HEK293T (cell line): Measurements from ENCODE around the gene NDUFB11.
"Not testable (repeated sequence)": the region's sequence is repeated elsewhere in the genome, so short reads cannot be mapped to it uniquely, and the experiment has no call there.

Source experiments
- CTCF ChIA-PET: fragments of 350-600 bp; formaldehyde crosslinking; extraction: SDS; loops from one replicate; lab custom pipeline; 2021; ENCODE audit warnings: antibody characterized with exemption, inconsistent platforms; lab: Yijun Ruan, JAX
- POLR2A ChIA-PET: fragments of 350-600 bp; formaldehyde crosslinking; extraction: SDS; loops from one replicate; lab custom pipeline; 2020; ENCODE audit warnings: antibody characterized with exemption, inconsistent platforms; lab: Yijun Ruan, JAX
- DNase-seq: peaks from one replicate; pipeline ENCODE4 v3.0.0; 2012; ENCODE audit warnings: mixed read lengths; ENCODE audit errors: extremely low spot score
- ARNT ChIP-seq: fragments of 450-650 bp; IDR thresholded peaks from 2 replicates; pipeline ENCODE4 v1.6.1; 2017; ENCODE audit warnings: mild to moderate bottlenecking
- BHLHE40 ChIP-seq: fragments of 450-650 bp; IDR thresholded peaks from 2 replicates; pipeline ENCODE4 v1.6.1; 2016; ENCODE audit warnings: mild to moderate bottlenecking, moderate library complexity, borderline replicate concordance
- CTBP1 ChIP-seq: fragments of 450-650 bp; IDR thresholded peaks from 2 replicates; pipeline ENCODE4 v1.6.1; 2016; ENCODE audit warnings: borderline replicate concordance
- ELF4 ChIP-seq: fragments of 450-650 bp; IDR thresholded peaks from 2 replicates; pipeline ENCODE4 v1.6.1; 2017; ENCODE audit warnings: antibody characterized with exemption
- FOXA1 ChIP-seq: fragments of 450-650 bp; IDR thresholded peaks from 2 replicates; pipeline ENCODE4 v1.6.1; 2016; ENCODE audit warnings: mild to moderate bottlenecking
- FOXK2 ChIP-seq: fragments of 450-650 bp; IDR thresholded peaks from 2 replicates; pipeline ENCODE4 v1.6.1; 2016; ENCODE audit warnings: mild to moderate bottlenecking
- FOXM1 ChIP-seq: fragments of 450-650 bp; IDR thresholded peaks from 2 replicates; pipeline ENCODE4 v1.6.1; 2017; ENCODE audit warnings: mild to moderate bottlenecking, borderline replicate concordance
- HDGF ChIP-seq: fragments of 450-650 bp; IDR thresholded peaks from 2 replicates; pipeline ENCODE4 v1.6.1; 2017; ENCODE audit warnings: antibody characterized with exemption, borderline replicate concordance
- L3MBTL2 ChIP-seq: fragments of 450-650 bp; conservative IDR thresholded peaks from 2 replicates; pipeline ENCODE4 v1.6.1; 2016; ENCODE audit warnings: mild to moderate bottlenecking
- LEF1 ChIP-seq: fragments of 450-650 bp; IDR thresholded peaks from 2 replicates; pipeline ENCODE4 v1.6.1; 2017; ENCODE audit warnings: mild to moderate bottlenecking, borderline replicate concordance
- NFRKB ChIP-seq: fragments of 450-650 bp; IDR thresholded peaks from 2 replicates; pipeline ENCODE4 v1.6.1; 2016; ENCODE audit warnings: mild to moderate bottlenecking, moderate library complexity
- SP1 ChIP-seq: fragments of 450-650 bp; IDR thresholded peaks from 2 replicates; pipeline ENCODE4 v1.6.1; 2017
- SUZ12 ChIP-seq: fragments of 450-650 bp; IDR thresholded peaks from 2 replicates; pipeline ENCODE4 v1.6.1; 2016; ENCODE audit warnings: mild to moderate bottlenecking
- TARDBP ChIP-seq: fragments of 450-650 bp; IDR thresholded peaks from 2 replicates; pipeline ENCODE4 v1.6.1; 2016
- ZNF384 ChIP-seq: fragments of 450-650 bp; IDR thresholded peaks from 2 replicates; pipeline ENCODE4 v1.6.1; 2016
- TF ChIP-seq, protein P1 (sequence below): fragments of 450-650 bp; IDR thresholded peaks from 2 replicates; pipeline ENCODE4 v1.6.1; 2016

The NDUFB11 gene

DNA sequence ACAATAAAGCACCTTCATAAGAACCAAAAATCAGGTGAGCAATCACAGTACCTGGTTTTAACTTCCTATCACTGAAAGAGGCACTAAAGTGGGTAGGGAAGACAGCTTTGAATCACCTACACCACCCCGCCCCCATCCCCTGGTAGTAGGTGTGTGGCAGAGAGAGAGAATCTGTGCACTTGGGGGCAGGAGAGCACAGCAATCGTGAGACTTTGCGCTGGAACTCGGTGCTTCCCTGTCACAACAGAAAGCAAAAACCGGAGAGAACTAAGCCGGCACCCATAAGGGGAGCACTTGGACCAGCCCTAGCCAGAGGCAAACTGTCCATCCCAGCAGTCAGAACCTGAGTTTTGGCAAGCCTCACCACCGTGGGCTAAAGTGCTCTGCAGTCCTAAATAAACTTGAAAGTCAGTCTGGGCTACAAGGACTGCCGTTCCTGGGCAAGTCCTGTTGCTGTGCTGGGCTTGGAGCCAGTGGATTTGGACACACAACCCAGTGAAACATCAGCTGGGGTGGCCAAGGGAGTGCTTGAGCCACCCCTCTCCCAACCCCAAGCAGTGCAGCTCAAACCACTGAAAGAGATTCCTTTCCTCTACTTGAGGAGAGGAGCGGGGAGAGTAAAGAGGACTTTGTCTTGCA is 32.1 kb downstream of the NDUFB11 start:
- DNase-seq, result no peak
- TF ChIP-seq LEF1 (no peak), NFRKB (no peak), BHLHE40 (no peak), SP1 (no peak)
- TF ChIP-seq, protein P1, sequence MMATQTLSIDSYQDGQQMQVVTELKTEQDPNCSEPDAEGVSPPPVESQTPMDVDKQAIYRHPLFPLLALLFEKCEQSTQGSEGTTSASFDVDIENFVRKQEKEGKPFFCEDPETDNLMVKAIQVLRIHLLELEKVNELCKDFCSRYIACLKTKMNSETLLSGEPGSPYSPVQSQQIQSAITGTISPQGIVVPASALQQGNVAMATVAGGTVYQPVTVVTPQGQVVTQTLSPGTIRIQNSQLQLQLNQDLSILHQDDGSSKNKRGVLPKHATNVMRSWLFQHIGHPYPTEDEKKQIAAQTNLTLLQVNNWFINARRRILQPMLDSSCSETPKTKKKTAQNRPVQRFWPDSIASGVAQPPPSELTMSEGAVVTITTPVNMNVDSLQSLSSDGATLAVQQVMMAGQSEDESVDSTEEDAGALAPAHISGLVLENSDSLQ, result no peak
- CTCF ChIA-PET, result interaction anchor here (0.6 kb wide), 1 partner anchor 55 kb away, joined by 3 read pairs; no protein-coding TSS in a partner anchor
- POLR2A ChIA-PET, result no interaction called here

DNA sequence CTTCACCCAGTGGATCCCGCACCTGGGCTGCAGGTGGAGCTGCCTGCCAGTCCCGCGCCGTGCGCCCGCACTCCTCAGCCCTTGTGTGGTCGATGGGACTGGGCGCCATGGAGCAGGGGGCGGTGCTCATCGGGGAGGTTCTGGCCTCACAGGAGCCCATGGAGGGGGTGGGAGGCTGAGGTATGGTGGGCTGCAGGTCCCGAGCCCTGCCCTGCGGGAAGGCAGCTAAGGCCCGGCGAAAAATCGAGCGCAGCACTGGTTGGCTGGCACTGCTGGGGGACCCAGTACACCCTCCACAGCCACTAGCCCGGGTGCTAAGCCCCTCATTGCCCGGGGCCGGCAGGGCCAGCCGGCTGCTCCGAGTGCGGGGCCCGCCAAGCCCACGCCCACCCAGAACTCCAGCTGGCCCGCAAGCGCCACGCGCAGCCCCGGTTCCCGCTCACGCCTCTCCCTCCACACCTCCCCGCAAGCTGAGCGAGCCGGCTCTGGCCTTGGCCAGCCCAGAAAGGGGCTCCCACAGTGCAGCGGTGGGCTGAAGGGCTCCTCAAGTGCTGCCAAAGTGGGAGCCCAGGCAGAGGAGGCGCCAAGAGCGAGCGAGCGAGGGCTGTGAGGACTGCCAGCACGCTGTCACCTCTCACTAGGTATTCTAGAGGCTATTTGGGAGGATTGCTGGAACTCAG is 33.4 kb downstream of the NDUFB11 start:
- CTCF ChIA-PET, DNase-seq, POLR2A ChIA-PET: not testable (repeated sequence)

DNA sequence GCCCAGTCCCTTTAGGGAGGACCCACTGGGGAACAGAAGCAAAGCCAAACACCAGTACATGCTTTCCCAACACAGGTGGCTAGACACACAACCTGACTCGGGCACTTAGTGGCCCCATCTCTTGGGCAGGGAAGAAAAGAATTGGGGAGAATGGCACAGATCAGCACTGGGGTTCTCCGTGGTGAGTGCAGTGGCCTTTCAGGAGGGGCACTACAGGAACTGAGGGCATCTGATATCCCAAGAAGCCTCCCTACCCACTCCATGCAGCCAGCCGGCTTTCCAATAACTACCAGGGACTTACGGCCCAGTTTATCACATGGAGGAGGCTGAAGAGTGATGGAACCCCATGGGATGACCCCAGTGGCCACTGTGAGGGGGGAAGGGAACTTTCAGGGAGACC is 43.3 kb downstream of the NDUFB11 start:
- TF ChIP-seq LEF1 (no peak), HDGF (no peak), L3MBTL2 (no peak), CTBP1 (no peak), ARNT (no peak), FOXM1 (no peak), SP1 (no peak), TARDBP (no peak), ELF4 (no peak), SUZ12 (no peak), FOXA1 (no peak), NFRKB (no peak), BHLHE40 (no peak), FOXK2 (no peak), ZNF384 (no peak)
- TF ChIP-seq, protein P1, result no peak
- CTCF ChIA-PET, result no interaction called here
- POLR2A ChIA-PET, result interaction anchor here (0.6 kb wide), 1 partner anchor 33 kb away, joined by 3 read pairs; no protein-coding TSS in a partner anchor
- no peak for DNase-seq

DNA sequence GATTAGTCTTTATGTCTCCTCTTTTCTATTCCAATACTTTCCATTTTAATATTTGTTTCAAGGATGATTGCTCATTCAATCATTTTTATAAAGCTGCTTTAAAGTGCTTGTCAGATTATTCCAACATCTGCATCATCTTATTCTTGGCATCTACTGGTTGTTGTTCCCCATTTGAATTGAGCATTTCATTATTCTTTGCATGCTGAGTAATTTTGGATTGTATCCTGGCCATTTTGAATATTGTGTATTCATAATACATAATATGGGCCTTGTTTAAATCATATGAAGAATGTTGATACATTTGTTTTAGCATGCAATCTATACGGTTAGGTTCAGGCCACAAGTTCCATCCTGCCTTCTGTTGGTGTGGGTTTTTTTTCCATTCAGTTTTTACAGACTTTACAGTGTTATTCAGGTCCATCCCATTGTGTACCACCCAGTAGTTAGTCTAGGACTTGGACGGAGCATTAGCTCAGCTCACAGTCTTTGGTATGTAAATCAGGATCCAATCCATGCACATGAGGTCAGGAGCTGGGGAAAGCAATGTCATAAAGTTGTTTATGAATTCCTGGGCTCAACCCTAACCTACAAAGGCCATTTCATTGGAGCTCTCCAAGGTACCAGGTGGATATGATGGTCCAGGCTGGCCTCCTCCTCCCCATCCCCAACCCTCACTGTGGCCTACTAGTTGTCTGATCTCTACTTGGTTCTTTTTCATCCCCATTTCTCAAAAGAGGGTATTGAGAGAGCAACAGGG is 46.0 kb downstream of the NDUFB11 start:
- no peak for DNase-seq
- ChIA-PET CTCF (no interaction called here), POLR2A (no interaction called here)
- no peak for TF ChIP-seq LEF1
- no peak for TF ChIP-seq SUZ12

DNA sequence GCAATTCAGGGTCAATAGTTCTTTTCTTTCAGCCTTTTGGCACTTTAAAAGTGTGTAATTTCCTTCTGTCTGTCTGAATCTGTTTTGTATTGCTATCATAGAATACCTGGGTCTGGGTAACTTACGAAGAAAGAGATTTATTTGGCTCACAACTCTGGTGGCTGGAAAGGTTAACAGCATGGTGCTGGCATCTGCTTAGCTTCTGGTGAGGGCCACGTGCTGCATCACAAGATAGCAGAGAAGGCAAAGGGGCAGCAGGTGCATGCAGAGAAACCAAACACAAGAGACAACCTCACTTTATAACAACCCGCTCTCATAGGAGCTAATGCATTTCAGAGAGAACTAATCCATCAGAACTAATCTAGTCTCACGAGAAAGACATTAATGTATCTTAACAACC is 47.5 kb downstream of the NDUFB11 start:
- TF ChIP-seq FOXM1 (no peak), LEF1 (no peak), L3MBTL2 (no peak), TARDBP (no peak), NFRKB (no peak), ELF4 (no peak), SUZ12 (no peak), ARNT (no peak), HDGF (no peak), ZNF384 (no peak)
- ChIA-PET POLR2A (interaction anchor here (0.8 kb wide), 1 partner anchor 32 kb away, joined by 3 read pairs; no protein-coding TSS in a partner anchor), CTCF (no interaction called here)
- DNase-seq, result no peak

DNA sequence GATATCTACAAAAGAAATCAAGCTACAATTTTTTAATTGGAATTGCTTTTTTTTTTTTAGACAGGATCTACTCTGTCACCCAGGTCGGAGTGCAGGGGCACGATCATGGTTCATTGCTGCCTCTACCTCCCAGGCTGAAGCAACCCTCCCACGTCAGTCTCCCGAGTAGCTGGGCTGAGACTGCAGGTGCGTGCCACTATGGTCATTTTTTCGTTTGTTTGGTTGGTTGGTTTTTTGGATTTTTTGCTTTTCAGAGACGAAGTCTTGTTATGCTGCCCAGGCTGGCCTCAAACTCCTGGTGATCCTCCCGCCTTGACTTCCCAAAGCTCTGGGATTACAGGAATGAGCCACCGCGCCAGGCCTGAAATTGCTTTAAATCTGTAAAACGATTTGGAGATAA is 50.6 kb downstream of the NDUFB11 start:
- no peak for TF ChIP-seq NFRKB
- TF ChIP-seq FOXA1, result no peak
- no peak for TF ChIP-seq FOXM1
- TF ChIP-seq FOXK2, result no peak
- TF ChIP-seq ARNT, result no peak
- TF ChIP-seq, protein P1, result no peak
- no peak for TF ChIP-seq L3MBTL2
- TF ChIP-seq TARDBP, result no peak
- no peak for TF ChIP-seq SP1
- no peak for TF ChIP-seq BHLHE40
- TF ChIP-seq SUZ12, result no peak
- no peak for TF ChIP-seq ELF4
- no peak for TF ChIP-seq ZNF384
- no peak for TF ChIP-seq CTBP1
- ChIA-PET POLR2A (no interaction called here), CTCF (interaction anchor here (0.6 to 1.4 kb wide), 4 partner anchors 13 to 1174 kb away, joined by 3 read pairs; no protein-coding TSS in a partner anchor)
- DNase-seq, result no peak
